Medulla oblongata (tissue), 1 donor: Measurements from ENCODE around the gene PTPRF.

Experiments
- DNase-seq: peaks from one replicate; pipeline ENCODE4 v3.0.0-alpha.2; 2015; ENCODE audit errors: extremely low spot score

The PTPRF gene

DNA sequence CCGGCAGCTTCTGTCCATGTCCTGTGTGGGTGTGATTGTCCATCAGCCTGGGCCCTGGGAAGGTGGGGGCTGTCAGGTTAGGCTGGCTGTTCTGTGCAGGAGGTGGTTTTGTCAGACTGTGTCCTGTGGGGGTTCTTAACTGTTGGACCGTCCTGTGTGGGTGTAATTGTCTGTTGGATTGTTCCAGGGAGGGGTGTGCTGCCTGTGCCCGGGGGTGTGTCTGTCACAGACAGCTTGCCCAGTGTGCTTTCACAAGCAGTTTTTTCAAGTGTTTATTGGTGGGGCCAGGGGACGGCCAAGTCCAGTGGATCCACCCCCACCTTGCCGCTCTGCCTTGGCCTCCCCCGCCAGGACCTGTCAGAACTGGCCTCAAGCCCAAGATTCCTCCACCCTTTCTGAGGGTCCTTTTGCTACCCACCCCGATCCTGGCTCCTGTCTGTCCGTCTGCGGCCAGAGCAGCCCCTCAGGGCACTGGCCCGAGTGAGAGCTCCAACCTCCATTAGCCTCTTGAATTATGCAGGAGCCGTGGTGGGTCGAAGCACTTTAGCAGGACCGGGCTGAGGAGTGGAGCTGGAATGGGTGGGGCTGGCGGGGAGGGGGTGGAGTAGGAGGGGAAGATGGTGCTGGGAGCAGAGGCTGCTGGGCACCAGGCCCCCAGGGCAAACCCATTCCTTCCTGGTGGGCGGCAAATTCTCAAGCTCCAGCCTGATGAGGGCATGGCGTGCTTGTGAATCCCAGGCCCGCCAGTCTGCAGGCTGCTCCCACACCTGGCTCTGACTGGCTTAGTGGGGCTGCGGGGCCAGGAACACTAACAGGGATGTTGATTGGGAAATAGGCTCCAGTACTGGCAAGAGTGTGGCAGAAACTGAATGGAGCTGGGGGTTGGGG, 47.2 kb downstream of the PTPRF start:
- DNase-seq = no peak

- DNase-seq = no peak
Observed at GRCh38 chr1:43580039-43580438, 49.4 kb downstream of the PTPRF start.

DNA sequence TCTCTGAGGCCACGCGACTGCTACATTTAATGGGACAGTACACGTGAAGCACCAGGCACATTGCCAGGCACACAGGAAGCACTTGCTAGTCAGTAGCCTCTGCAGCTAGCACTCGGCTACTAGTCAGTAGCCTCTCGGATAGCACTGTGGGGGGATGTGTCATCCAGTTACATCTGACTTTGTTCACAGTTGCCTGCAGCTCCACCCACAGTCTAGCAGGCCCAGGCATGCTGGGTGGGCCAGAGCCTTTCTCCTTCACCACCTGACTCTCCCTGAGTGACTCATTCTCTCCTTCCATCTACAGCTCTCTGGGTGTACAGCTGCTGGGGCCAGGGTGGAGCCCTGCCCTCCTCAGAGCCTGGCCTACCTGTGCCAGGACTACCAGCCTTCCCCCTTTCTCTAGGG, 51.5 kb downstream of the PTPRF start:
- DNase-seq = no peak

GRCh38 chr1:43583058-43583457, 52.4 kb downstream of the PTPRF start:
- DNase-seq = no peak

- DNase-seq = no peak
Observed at GRCh38 chr1:43584204-43584603, 53.5 kb downstream of the PTPRF start.

DNA sequence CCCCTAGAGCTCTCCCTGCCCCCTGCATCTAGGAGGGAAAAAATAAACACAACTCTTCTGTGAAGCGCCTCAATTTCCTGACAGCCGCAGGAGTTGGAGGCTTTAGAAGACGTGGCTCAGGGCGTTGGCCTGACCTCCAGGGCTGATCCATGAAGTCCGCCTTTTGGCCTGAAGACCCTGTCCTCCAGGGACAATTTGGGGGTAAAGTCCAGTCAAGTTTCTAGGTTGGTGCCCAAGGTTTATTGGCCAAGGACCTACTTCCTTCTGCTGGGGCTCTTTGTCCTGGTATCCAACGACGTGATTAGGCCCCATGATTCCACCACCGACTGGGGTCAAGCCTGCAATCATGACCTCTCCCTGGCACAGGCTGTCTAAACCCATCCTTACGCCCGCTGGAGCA, 54.9 kb downstream of the PTPRF start:
- no peak for DNase-seq

DNA sequence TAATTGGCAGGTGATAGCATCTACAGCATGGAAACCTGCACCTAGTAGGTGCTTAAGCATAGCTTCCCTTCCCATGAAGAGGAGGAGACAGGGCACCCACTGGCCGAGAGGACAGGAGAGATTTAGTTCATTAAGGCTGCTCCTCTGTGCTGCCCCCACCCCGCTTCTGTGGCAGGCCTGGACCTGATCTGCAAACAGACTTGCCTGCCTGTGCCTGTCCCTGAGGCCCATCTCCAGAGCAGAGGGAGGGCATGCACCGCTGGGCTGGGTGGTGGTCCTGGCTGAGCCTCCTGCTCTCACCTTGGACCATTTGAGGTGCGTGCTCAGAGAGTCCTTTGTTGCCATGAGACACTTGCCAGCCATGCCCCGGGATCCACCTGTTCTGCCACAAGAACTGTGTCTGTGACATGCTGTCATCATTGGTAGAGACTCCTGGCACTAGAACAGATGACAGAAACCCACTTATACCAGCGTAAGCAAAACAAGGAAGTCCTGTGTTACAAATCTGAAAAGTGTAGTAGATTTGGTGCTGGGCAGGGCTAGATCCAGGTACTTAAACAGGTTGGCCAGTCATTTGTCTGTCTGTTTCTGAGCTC, 55.6 kb downstream of the PTPRF start:
- DNase-seq = no peak

DNA sequence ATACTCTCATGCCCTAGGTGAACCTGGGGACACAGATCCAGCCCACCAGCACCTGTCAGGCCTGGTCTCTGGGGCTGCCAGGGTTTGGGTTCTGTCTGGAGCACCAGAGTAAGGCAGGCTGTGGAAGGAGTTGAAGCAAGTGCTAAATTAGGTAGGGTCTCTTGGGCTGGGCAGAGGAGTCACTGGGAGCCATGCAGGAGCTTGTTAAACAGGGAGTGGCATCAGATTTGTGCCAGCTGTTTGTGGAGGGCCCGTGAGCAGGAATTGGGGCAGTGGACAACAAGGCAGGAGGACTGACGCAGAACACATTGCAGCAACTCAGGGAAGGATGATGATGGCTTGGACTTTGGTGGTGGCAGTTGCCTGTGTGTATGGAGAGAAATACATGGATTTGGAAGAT, 56.3 kb downstream of the PTPRF start:
- DNase-seq = no peak

DNA sequence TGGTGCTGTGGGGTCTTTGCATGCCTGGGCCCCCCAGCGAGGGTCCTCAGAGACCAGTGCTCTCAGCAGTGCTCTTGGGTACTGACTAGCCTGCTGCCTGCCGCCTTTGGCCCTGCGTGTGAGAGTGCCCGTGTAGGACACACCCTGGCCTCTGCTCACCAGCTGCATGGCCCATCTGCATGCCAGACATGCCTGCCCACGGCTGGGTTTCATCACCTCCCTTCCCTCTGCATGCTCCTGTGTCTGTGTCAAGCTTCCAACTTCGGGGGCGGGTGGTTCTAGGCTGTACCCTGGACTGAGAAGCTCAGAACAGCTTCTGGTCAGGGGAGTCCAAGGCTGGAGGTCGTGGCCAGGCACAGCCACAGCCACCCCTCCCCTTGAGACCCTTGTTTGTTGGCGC, 56.9 kb downstream of the PTPRF start:
- DNase-seq = no peak

DNA sequence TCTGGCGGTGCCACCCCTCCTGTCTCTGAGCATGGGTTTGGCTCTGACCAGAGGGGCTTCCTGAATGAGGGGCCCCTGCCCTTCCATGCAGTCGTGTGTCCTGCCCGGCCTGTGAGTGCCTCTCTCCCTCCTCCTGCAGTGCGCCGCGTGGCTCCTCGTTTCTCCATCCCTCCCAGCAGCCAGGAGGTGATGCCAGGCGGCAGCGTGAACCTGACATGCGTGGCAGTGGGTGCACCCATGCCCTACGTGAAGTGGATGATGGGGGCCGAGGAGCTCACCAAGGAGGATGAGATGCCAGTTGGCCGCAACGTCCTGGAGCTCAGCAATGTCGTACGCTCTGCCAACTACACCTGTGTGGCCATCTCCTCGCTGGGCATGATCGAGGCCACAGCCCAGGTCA, 57.9 kb downstream of the PTPRF start:
- no peak for DNase-seq

DNA sequence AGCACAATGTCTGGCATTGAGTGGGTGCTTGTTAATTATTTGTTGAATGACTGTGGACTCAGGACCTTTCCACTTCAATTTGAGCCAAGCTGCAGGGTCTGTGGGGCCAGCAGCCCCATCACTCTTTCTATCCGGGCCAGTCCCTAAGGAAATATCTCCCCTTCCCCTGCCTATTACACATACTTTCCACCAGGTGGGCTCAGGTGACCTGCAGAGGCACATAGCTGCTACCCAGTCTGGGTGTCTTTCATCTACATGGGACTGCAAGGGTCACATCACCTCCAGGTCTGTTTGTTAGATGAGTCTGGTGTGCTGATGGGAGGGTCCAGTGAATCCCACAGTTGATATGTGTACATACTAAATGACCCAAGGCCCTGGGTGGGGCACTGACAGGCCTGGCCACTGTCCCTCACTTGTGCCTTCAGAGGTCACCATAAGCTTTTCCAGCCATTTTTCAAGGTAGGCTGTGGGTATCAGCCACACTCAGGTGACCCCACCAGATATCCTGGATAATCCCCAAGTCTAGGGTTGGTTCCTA, 59.8 kb downstream of the PTPRF start:
- no peak for DNase-seq

DNA sequence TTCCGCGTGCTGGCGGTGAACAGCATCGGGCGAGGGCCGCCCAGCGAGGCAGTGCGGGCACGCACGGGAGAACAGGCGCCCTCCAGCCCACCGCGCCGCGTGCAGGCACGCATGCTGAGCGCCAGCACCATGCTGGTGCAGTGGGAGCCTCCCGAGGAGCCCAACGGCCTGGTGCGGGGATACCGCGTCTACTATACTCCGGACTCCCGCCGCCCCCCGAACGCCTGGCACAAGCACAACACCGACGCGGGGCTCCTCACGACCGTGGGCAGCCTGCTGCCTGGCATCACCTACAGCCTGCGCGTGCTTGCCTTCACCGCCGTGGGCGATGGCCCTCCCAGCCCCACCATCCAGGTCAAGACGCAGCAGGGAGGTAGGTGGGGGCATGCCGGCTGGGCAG, 60.5 kb downstream of the PTPRF start:
- DNase-seq = no peak

DNA sequence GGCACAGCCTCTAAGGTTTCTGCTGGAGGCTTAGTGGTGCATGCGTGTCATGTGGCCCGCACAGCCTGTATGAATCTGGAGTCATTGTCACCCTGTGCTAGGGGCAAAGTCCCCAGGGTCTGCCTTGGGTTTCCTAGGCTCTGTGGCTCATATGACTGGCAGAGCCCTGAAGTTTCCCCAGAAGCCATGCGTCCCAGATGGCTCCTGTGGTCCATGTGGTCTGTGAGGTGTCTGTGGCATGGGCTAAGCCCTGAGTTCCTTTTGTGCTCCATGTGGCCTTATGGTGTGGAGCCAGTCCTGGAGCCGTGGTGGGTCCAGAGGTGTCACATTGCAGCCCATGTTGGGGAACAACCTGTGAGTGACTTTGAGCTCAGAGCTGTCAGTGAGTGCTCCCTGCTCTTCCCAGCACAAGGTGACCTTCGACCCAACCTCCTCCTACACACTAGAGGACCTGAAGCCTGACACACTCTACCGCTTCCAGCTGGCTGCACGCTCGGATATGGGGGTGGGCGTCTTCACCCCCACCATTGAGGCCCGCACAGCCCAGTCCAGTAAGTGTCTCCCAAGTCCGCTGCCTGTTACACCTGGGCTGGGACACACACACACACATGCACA, 61.5 kb downstream of the PTPRF start:
- DNase-seq = no peak

GRCh38 chr1:43592974-43593683, 62.4 kb downstream of the PTPRF start:
- DNase-seq = no peak

- no peak for DNase-seq
Observed at GRCh38 chr1:43596579-43596978, 65.9 kb downstream of the PTPRF start.

DNA sequence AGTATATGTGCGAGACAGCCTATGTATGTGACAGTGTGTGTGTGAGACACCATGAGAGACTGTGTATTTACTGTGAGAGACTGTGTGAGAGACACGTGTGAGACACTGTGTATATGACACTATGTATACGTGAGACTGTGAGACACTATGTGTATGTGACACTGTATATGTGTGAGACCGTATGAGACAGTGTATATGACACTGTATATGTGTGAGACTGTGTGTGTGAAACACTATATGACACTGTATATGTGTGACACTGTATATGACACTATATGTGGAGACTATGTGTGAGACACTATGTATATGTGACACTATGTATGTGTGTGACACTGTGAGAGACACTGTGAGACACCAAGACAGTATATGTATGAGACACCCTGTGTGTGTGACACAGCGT, 66.3 kb downstream of the PTPRF start:
- no peak for DNase-seq

GRCh38 chr1:43597721-43598120, 67.0 kb downstream of the PTPRF start:
- no peak for DNase-seq

DNA sequence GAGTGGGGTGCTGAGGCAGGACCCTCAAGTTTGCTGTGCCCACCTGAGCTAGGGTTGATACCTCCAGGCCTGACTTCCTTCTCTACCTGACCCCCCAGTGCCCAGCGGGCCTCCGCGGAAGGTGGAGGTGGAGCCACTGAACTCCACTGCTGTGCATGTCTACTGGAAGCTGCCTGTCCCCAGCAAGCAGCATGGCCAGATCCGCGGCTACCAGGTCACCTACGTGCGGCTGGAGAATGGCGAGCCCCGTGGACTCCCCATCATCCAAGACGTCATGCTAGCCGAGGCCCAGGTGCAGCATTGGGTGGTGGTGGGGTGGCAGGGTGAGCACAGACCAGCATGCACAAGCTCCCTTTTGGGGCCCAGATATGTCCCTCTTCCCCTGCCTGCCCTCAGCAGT, 67.9 kb downstream of the PTPRF start:
- DNase-seq = no peak

DNA sequence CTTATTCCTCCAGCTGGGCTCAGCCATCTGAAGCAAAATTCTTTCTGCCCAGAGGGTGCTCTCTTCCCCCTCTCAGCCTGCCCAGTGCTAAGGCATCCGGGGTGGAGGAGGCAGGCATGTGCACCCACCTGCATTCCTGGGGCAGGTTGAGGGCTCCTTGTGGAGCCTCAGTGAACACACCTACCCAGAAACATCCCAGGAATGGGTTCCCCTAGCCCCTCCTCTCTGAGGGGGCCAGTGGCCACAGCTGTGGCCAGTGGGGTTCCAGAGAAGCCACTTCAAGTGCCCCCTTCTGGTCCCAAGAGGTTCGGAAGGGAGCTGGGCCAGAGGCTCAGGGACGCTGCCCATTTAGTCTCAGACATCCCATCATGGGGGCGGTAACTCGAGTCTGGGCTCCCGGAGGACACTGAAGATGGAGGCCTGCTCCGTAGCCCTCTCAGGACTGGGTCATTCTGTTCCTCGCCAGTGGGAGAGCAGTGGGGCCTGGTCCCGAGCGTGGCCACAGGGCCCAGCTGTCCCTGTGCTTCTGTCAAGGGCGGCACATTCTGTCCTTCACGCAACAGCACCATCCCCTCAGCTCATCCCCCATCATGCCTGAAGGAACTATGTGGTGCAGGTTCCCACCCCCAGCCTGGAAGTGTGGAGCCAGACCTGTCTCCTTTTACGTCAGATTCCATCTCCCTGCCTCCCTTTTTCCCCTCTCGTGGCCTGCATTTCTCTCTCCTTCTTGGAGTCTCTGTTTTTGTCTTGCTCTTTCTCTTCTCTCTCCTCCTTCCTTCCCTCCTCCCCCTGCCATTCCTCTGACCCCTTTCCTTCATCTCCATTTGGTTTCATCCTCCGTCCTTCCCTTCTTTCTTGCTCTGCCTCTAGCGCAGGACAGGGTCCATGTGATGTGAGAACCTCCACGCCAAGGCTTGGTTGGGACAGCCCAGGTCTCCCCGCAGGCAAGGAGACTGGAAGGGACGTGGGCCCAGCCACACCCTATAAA, 69.6 kb downstream of the PTPRF start:
- DNase-seq = no peak

DNA sequence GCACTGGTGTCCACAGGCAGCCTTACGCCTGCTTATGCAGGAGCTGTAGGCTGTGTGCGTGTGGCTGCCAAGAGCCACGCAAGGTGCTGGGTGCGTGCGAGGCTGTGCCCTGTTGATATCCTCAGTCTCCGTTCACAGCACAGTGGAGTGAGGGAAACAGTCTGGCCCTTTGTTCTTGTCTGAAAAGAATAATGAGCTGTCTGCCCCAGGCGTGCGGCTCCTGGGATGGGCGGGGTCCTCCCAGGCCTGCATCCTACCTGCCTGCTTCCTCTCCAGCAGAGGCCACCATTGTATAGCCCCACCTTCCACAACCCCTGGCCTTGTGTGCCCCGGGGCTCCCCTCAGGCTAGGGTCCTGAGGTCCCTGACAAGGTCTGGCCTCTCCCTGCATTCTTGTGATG, 72.3 kb downstream of the PTPRF start:
- peak; percentile 33 for DNase-seq

DNA sequence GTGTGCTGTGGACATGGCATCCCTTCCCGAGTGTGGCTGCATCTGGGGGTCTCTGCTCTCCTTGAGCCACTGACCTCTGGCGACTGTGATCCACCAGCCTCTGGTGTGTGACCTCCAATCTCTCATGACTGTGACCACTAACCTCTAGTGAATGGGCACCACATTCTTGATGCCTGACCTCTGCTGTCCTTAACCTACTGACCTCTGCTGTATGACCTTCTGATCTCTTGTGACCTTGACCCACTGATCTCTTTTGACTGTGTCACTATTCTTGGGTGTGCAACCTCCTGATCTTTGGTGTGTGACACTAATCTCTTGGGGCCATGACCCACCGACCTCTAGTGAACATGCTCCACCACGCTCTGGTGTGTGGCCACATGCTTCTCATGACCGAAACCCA, 73.5 kb downstream of the PTPRF start:
- no peak for DNase-seq
